ENCODE results near the gene MT1A.

The MT1A gene

GRCh38 chr16:56608043-56608875 lies 30.2 kb upstream of the MT1A start, which contains the start of gene MT2A:
MT2A (plus strand) TSS chr16:56608584; CDS start chr16:56608656, 72 bp downstream.
- Histone ChIP-seq H3K27ac (ENCODE audit: low read depth, low read length) (no peak within 1 kb of the TSS), H3K9me2 (replicated peaks; ENCODE audit: control insufficient read depth, low read length) (no peaks in the 10 kb centered on the region), H3K4me1 (ENCODE audit: control insufficient read depth, low read length) (peaks cover 27% of the 10 kb centered on the region), H3K36me3 (ENCODE audit: control insufficient read depth, low read length) (no peaks in the 10 kb centered on the region), H3K9me3 (ENCODE audit: control insufficient read depth, insufficient read depth, low read length) (no peaks in the 10 kb centered on the region), H3K79me2 (ENCODE audit: control insufficient read depth, low read length) (no peaks in the 10 kb centered on the region), H4K20me1 (ENCODE audit: control insufficient read depth, insufficient read depth, low read depth, low read length) (no peaks in the 10 kb centered on the region), H3K27me3 (ENCODE audit: control insufficient read depth, low read length) (peaks cover 16% of the 10 kb centered on the region), H3K4me2 (ENCODE audit: low read length) (peak within 1 kb of the TSS; percentile 83), H3F3A (ENCODE audit: control insufficient read depth, insufficient read depth) (no peaks in the 10 kb centered on the region), H3K4me3 (ENCODE audit: low read length) (peak within 1 kb of the TSS; percentile 68)
- TF ChIP-seq CTCF (IDR thresholded peaks at IDR 0.05; ENCODE audit: low read depth, low read length, poor library complexity, severe bottlenecking): no peak
- no peak for TF ChIP-seq EZH2phosphoT487 (IDR thresholded peaks at IDR 0.05; ENCODE audit: borderline replicate concordance, low read length)

- Histone ChIP-seq H3F3A (ENCODE audit: control insufficient read depth, insufficient read depth) (no peaks in the 10 kb centered on the region), H3K4me1 (ENCODE audit: control insufficient read depth, low read length) (peaks cover 27% of the 10 kb centered on the region), H3K9me3 (ENCODE audit: control insufficient read depth, insufficient read depth, low read length) (no peaks in the 10 kb centered on the region), H3K79me2 (ENCODE audit: control insufficient read depth, low read length) (no peaks in the 10 kb centered on the region), H3K4me2 (ENCODE audit: low read length) (peak overlapping the region; percentile 83), H3K27ac (ENCODE audit: low read depth, low read length) (no peak overlapping the region), H4K20me1 (ENCODE audit: control insufficient read depth, insufficient read depth, low read depth, low read length) (no peaks in the 10 kb centered on the region), H3K36me3 (ENCODE audit: control insufficient read depth, low read length) (no peaks in the 10 kb centered on the region), H3K4me3 (ENCODE audit: low read length) (peak overlapping the region; percentile 68), H3K27me3 (ENCODE audit: control insufficient read depth, low read length) (peaks cover 16% of the 10 kb centered on the region), H3K9me2 (replicated peaks; ENCODE audit: control insufficient read depth, low read length) (no peaks in the 10 kb centered on the region)
- TF ChIP-seq EZH2phosphoT487 (IDR thresholded peaks at IDR 0.05; ENCODE audit: borderline replicate concordance, low read length) (no peak), CTCF (IDR thresholded peaks at IDR 0.05; ENCODE audit: low read depth, low read length, poor library complexity, severe bottlenecking) (no peak)
Observed at GRCh38 chr16:56608876-56609462, 29.5 kb upstream of the MT1A start.

- no peaks in the 10 kb centered on the region for H3K36me3 ChIP-seq (ENCODE audit: control insufficient read depth, low read length)
- H3K4me1 ChIP-seq (ENCODE audit: control insufficient read depth, low read length): peaks cover 27% of the 10 kb centered on the region
- H3K9me3 ChIP-seq (ENCODE audit: control insufficient read depth, insufficient read depth, low read length): no peaks in the 10 kb centered on the region
- H3K4me3 ChIP-seq (ENCODE audit: low read length): peak overlapping the region; percentile 68
- H3K4me2 ChIP-seq (ENCODE audit: low read length): peak overlapping the region; percentile 83
- H3F3A ChIP-seq (ENCODE audit: control insufficient read depth, insufficient read depth): no peaks in the 10 kb centered on the region
- no peaks in the 10 kb centered on the region for H3K9me2 ChIP-seq (replicated peaks; ENCODE audit: control insufficient read depth, low read length)
- peaks cover 16% of the 10 kb centered on the region for H3K27me3 ChIP-seq (ENCODE audit: control insufficient read depth, low read length)
- no peak for TF ChIP-seq EZH2phosphoT487 (IDR thresholded peaks at IDR 0.05; ENCODE audit: borderline replicate concordance, low read length)
- no peak for TF ChIP-seq CTCF (IDR thresholded peaks at IDR 0.05; ENCODE audit: low read depth, low read length, poor library complexity, severe bottlenecking)
- H4K20me1 ChIP-seq (ENCODE audit: control insufficient read depth, insufficient read depth, low read depth, low read length): no peaks in the 10 kb centered on the region
- no peak overlapping the region for H3K27ac ChIP-seq (ENCODE audit: low read depth, low read length)
- no peaks in the 10 kb centered on the region for H3K79me2 ChIP-seq (ENCODE audit: control insufficient read depth, low read length)
Observed at GRCh38 chr16:56609463-56609921, 29.0 kb upstream of the MT1A start.
